ENCODE results near the gene PMEL.
"Not testable (repeated sequence)": the region's sequence is repeated elsewhere in the genome, so short reads cannot be mapped to it uniquely, and the experiment has no call there.

The PMEL gene

DNA sequence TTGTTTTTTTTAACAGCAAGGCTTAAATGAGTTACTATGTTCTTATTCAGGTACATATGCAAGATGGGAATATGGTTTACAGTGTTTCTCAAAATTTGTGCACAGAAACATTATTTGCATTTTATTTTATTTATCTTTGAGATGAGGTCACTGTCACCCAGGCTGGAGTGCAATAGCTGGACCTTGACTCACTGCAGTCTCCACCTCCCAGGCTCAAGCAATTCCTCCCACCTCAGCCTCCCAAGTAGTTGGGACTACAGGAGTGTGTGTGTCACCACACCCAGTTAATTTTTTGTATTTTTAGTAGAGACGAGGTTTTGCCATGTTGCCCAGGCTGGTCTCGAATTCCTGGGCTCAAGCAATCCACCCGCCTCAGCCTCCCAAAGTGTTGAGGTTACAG is 46.8 kb downstream of the PMEL start:
- not testable (repeated sequence) for DNase-seq

DNA sequence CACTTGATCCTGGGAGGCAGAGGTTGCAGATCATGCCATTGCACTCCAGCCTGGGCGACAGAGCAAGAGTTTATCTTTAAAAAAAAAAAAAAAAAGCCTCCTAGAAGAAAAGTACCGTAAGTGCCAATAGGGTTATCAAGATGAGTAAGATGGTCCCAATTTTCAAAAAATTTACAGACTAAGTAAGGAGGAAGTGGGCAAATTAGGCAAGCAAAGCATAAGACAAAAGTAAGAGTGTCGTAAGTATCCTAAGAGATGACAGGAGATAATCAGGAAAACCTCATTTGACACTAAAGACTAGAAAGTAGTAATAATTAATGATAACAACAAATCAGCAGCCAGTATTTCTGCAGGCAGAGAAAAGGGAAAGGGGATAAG is 50.4 kb downstream of the PMEL start:
- DNase-seq = no peak

DNA sequence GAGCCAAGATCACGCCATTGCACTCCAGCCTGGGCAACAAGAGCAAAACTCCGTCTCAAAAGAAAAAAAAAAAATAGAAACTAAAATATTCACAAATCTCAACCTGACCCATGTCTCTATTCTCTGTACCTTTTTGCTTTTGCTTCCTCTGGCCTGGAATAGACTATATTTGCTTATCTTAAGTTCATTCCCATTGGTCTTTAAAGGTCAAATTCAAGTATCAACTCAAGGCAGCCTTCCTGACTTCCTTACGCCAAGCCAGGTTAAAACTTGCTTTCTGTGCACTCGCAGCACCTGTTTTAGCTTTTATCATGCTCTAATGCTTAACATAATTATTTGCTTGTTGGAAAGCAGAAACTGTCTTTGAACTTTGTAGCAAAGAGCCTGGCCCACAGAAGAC is 52.9 kb downstream of the PMEL start:
- DNase-seq = no peak

DNA sequence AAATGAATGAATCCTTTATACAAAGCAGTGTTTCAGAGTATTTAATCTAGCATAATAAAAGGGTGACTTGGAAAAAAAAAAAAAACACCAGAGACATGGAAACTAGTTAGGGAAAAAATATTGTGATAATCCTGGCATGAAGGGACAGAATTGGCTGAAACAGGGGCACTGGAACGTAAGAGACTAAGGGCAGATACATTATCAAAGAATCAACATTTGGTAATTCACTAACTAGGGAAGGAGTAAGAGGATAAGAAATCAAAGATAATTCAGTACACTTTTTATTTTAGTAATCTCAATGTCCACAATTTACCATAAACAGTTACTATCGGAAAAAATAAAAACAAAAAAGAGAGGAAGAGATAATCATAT is 56.3 kb downstream of the PMEL start:
- DNase-seq = no peak

DNA sequence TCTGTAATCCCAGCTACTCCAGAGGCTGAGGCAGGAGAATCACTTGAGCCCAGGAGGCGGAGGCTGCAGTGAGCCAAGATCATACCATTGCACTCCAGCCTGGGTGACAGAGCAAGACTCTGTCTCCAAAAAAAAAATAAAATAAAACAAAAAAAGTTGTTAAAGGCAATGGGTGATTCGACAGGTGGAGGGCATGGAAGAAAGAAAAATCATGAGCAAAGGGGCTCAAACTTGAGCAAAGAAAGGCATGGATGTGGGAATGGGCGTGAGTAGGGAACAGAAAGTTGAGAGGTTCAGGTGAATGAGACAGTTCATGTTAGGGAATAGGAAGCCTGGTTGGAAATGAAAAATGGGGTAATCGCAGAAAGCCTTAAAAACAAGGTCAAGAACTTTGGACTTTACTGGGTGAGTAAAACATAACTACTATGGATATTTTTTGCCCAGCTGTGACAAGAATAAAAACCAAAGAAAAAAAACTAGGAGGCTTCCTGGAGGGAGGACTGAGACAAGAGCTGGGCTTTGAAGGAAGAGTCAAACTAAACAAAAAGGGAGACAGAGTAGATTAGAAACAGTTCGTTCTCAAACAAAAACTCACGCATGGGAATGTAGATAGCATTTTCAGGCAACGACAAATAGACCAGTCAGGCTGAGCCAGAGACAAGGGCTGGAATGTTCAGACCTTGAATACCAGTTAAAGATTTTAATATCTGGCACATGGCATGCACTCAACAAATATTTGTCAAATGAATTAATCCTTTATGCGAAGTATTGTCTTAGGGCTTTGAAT is 56.9 kb downstream of the PMEL start:
- no peak for DNase-seq

DNA sequence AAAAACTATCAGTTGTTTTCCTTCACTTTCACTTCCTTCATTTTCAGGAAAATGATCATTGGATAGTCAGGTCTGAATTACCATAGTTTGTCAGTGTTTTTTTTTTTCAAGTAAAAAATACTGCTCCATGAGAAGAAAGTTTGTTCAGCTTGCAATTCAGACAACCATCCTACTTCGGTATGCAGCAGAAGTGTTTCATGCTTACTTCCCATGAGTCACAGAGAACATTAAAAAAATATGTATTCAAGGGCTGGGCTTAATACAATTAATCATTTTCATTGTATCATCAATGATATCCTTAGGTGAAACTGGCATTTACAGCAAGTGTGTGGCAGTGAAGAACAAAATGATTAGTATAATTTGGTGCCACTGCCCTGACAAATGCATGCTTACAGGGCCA is 59.8 kb downstream of the PMEL start:
- DNase-seq = no peak

Data from T-helper 2 cell (primary cell).